ENCODE results near the gene RIN3. TPM values are rescaled to one million over a fixed set of nuclear protein-coding genes. Genes with fewer than 3 reads are reported as not detected.

The RIN3 gene
- total and polyA plus RNA-seq, 10 of the 15 experiments (the other 5 are each of a cell fraction or from before 2014, with no cell fraction given), result 0.91 to 23.3 (median 6.3) TPM

GRCh38 chr14:92470811-92471210 is 42.8 kb upstream of the RIN3 start:
- Histone ChIP-seq H3K9ac (ENCODE audit: control insufficient read depth, insufficient read depth, low read length) (no peak overlapping the region), H3K36me3 (ENCODE audit: control insufficient read depth in 2 of 2, insufficient read depth in 2 of 2, low read length in 1 of 2) (no peaks in the 10 kb centered on the region), H3K79me2 (ENCODE audit: control insufficient read depth, insufficient read depth, low read length) (no peaks in the 10 kb centered on the region), H4K20me1 (ENCODE audit: control insufficient read depth, insufficient read depth) (no peaks in the 10 kb centered on the region), H3K4me1 (ENCODE audit: control insufficient read depth, insufficient read depth, low read length) (no peaks in the 10 kb centered on the region), H3K4me3 (no peak overlapping the region), H3K27me3 (replicated peaks in 1 of 2; ENCODE audit: control insufficient read depth in 2 of 2, insufficient read depth in 2 of 2, low read length in 1 of 2) (no peaks in the 10 kb centered on the region), H3K9me3 (replicated peaks; ENCODE audit: control insufficient read depth, insufficient read depth, low read length) (peaks cover 7% of the 10 kb centered on the region; the same call in 2 of the 3 replicates), H2AFZ (ENCODE audit: control insufficient read depth, low read depth, low read length) (no peak overlapping the region), H3K27ac (ENCODE audit: control insufficient read depth, insufficient read depth) (no peak overlapping the region), H3K4me2 (ENCODE audit: control insufficient read depth, insufficient read depth) (no peak overlapping the region)
- BruUV-seq (replicated peaks), result no TSS peak
- FAIRE-seq, result no peak
- ChIA-PET POLR2A (no interaction called here), RAD21 (ENCODE audit: unreplicated experiment) (no interaction called here), CTCF (no interaction called here), SMC1A (ENCODE audit: uncharacterized antibody, unreplicated experiment) (interaction anchor here (1.9 kb wide), 2 partner anchors 9 to 28 kb away, joined by 5 to 8 read pairs; no protein-coding TSS in a partner anchor)
- no peak for TF ChIP-seq SP1 (IDR thresholded peaks at IDR 0.05; ENCODE audit: low read depth, low read length)
- no peak for TF ChIP-seq ZNF622 (IDR thresholded peaks at IDR 0.05)
- no peak for TF ChIP-seq USF2 (IDR thresholded peaks at IDR 0.05; ENCODE audit: borderline replicate concordance, low read depth, low read length)
- no peak for TF ChIP-seq MEF2A (IDR thresholded peaks at IDR 0.05; ENCODE audit: insufficient read depth, low read depth, low read length)
- TF ChIP-seq STAT1 (conservative IDR thresholded peaks at IDR 0.05), result no peak
- TF ChIP-seq MYC (IDR thresholded peaks at IDR 0.05; ENCODE audit: insufficient read depth, insufficient read length, insufficient replicate concordance, low read length, severe bottlenecking), result no peak
- TF ChIP-seq SMC3 (IDR thresholded peaks at IDR 0.05; ENCODE audit: borderline replicate concordance, low read length), result no peak
- WGBS (ENCODE audit: insufficient coverage, insufficient replicate concordance, low lambda C conversion rate, missing lambda C conversion rate), result 31% methylated on average over 1 of the region's 1 CpG
- in situ Hi-C loops (cut with MboI), result no loop called here
- intact Hi-C loops (cut with micrococcal nuclease; ENCODE audit: unreplicated experiment), result no loop called here
- ATAC-seq, result no peak
- DNase-seq (ENCODE audit: low read depth, low spot score), result no peak

GRCh38 chr14:92471919-92472318 is 41.7 kb upstream of the RIN3 start:
- Histone ChIP-seq H3K79me2 (ENCODE audit: control insufficient read depth, insufficient read depth, low read length) (no peaks in the 10 kb centered on the region), H3K4me1 (ENCODE audit: control insufficient read depth, insufficient read depth, low read length) (no peaks in the 10 kb centered on the region), H3K27ac (ENCODE audit: control insufficient read depth, insufficient read depth) (no peak overlapping the region), H3K4me3 (no peak overlapping the region), H4K20me1 (ENCODE audit: control insufficient read depth, insufficient read depth) (no peaks in the 10 kb centered on the region), H3K9me3 (replicated peaks; ENCODE audit: control insufficient read depth, insufficient read depth, low read length) (peaks cover under 1% of the 10 kb centered on the region; the same call in 2 of the 3 replicates), H3K27me3 (replicated peaks in 1 of 2; ENCODE audit: control insufficient read depth in 2 of 2, insufficient read depth in 2 of 2, low read length in 1 of 2) (no peaks in the 10 kb centered on the region), H3K4me2 (ENCODE audit: control insufficient read depth, insufficient read depth) (no peak overlapping the region), H3K9ac (ENCODE audit: control insufficient read depth, insufficient read depth, low read length) (no peak overlapping the region), H3K36me3 (ENCODE audit: control insufficient read depth in 2 of 2, insufficient read depth in 2 of 2, low read length in 1 of 2) (no peaks in the 10 kb centered on the region), H2AFZ (ENCODE audit: control insufficient read depth, low read depth, low read length) (no peak overlapping the region)
- in situ Hi-C loops (cut with MboI), result no loop called here
- no peak for ATAC-seq
- FAIRE-seq, result no peak
- CTCF ChIA-PET, result no interaction called here
- POLR2A ChIA-PET, result no interaction called here
- BruUV-seq (replicated peaks), result no TSS peak
- RAD21 ChIA-PET (ENCODE audit: unreplicated experiment), result no interaction called here
- DNase-seq (ENCODE audit: low read depth, low spot score), result no peak
- SMC1A ChIA-PET (ENCODE audit: uncharacterized antibody, unreplicated experiment), result interaction anchor here (1.9 kb wide), 1 partner anchor 27 kb away, joined by 5 read pairs; no protein-coding TSS in a partner anchor
- intact Hi-C loops (cut with micrococcal nuclease; ENCODE audit: unreplicated experiment), result no loop called here
- TF ChIP-seq HDGF (IDR thresholded peaks at IDR 0.05) (no peak), CREM (IDR thresholded peaks at IDR 0.05; ENCODE audit: low read depth) (no peak), PAX5 (IDR thresholded peaks at IDR 0.05; ENCODE audit: borderline replicate concordance, low read depth, low read length) (no peak), IRF5 (IDR thresholded peaks at IDR 0.05; ENCODE audit: borderline replicate concordance) (no peak), KAT2A (conservative IDR thresholded peaks at IDR 0.05; ENCODE audit: control insufficient read depth, low read depth, low read length) (no peak), ZNF217 (IDR thresholded peaks at IDR 0.05) (no peak), SUPT20H (IDR thresholded peaks at IDR 0.05; ENCODE audit: borderline replicate concordance, control insufficient read depth, low read depth, low read length) (no peak), ZNF207 (IDR thresholded peaks at IDR 0.05; ENCODE audit: borderline replicate concordance) (no peak), KLF5 (IDR thresholded peaks at IDR 0.05; ENCODE audit: partially characterized antibody) (no peak), ZNF24 (IDR thresholded peaks at IDR 0.05) (no peak), POLR2AphosphoS5 (IDR thresholded peaks at IDR 0.05; ENCODE audit: low read length) (no peak)
